K562 (cell line): ENCODE measurements around the gene ADM. TPM values are rescaled to one million over a fixed set of nuclear protein-coding genes. Genes with fewer than 3 reads are reported as not detected.

Source experiments
- ATAC-seq: fragments of 200-7000 bp; cut with Tn5 transposase; 3 replicates; pipeline ENCODE4 v1.9.1; 2020; ENCODE audit warnings: moderate library complexity
- BruUV-seq: library from RNA; stranded (reverse); fragments of 400-500 nt; replicated peaks from 2 replicates; lab custom pipeline; 2021; lab: Mats Ljungman, UMichigan
- CTCF ChIA-PET: fragments of 300-600 bp; formaldehyde crosslinking; extraction: SDS; loops from one replicate; lab custom pipeline; 2021; ENCODE audit warnings: low intra/inter-chr PET ratio; lab: Yijun Ruan, JAX
- POLR2A ChIA-PET: fragments of 300-600, 350-650 bp; sonication (Branson Sonifier 250); formaldehyde crosslinking; extraction: SDS; loops from one replicate; lab custom pipeline; 2021; ENCODE audit warnings: antibody characterized with exemption, inconsistent platforms; lab: Yijun Ruan, JAX
- DNase-seq, 4 experiments: peaks; one replicate each; pipeline versions ENCODE4 v3.0.0 to v3.0.0-alpha.2; 2011 to 2018; ENCODE audit warnings: low spot score in 3 of 4, mixed read lengths in 3 of 4; ENCODE audit errors: extremely low read depth in 1 of 4
- FAIRE-seq: peaks from 2 replicates; lab custom pipeline; 2011; peaks lifted over from hg19 to GRCh38; lab: Jason Lieb, UNC
- H2AFZ ChIP-seq: 2 replicates; pipeline ENCODE4 v1.6.0; 2011; ENCODE audit warnings: low read depth, low read length, control low read depth, inconsistent platforms
- H3K27ac ChIP-seq: fragments of 200-600 bp; 3 replicates; pipeline ENCODE4 v1.8.0; 2011; ENCODE audit warnings: low read depth, mild to moderate bottlenecking, control low read depth, inconsistent platforms, low read length, moderate library complexity, mixed read lengths; ENCODE audit errors: extremely low read depth
- H3K27me3 ChIP-seq, 2 experiments: fragments of 300-600 bp in 1 of 2; 2 replicates in 1 of 2; 3 replicates in 1 of 2; pipeline versions ENCODE4 v1.6.0 to v1.8.0; 2011; ENCODE audit warnings: inconsistent platforms in 2 of 2, low read length in 2 of 2, mild to moderate bottlenecking in 1 of 2, mixed read lengths in 1 of 2, moderate library complexity in 1 of 2; ENCODE audit not compliant: control insufficient read depth in 2 of 2, insufficient read depth in 2 of 2
- H3K36me3 ChIP-seq: fragments of 300-600 bp; 3 replicates; pipeline ENCODE4 v1.8.0; 2011; ENCODE audit warnings: mild to moderate bottlenecking, low read length, inconsistent platforms; ENCODE audit not compliant: control insufficient read depth, insufficient read depth
- H3K4me1 ChIP-seq, 2 experiments: fragments of 200-600 bp in 1 of 2; replicated peaks in 1 of 2; 2 replicates in 1 of 2; 3 replicates in 1 of 2; pipeline versions ENCODE4 v1.5.1 to v1.8.0; 2011; ENCODE audit warnings: inconsistent platforms in 2 of 2, low read length in 2 of 2, mild to moderate bottlenecking in 1 of 2, mixed read lengths in 1 of 2, moderate library complexity in 1 of 2; ENCODE audit not compliant: control insufficient read depth in 2 of 2, insufficient read depth in 2 of 2
- H3K4me2 ChIP-seq: 2 replicates; pipeline ENCODE4 v1.6.1; 2011; ENCODE audit warnings: low read length, control low read depth, inconsistent platforms, mixed read lengths; ENCODE audit not compliant: insufficient read depth
- H3K4me3 ChIP-seq: fragments of 200-600 bp; sonication (generic), shearing (Covaris generic); 2 replicates; pipeline ENCODE4 v1.5.1; 2016; ENCODE audit warnings: control low read depth, inconsistent platforms
- H3K79me2 ChIP-seq: fragments of 200-600 bp; 3 replicates; pipeline ENCODE4 v1.8.0; 2011; ENCODE audit warnings: low read length, inconsistent platforms; ENCODE audit not compliant: control insufficient read depth, insufficient read depth
- H3K9ac ChIP-seq, 2 experiments: 2 replicates each; pipeline versions ENCODE4 v1.6.0 to v1.6.1; 2011; ENCODE audit warnings: low read depth in 2 of 2, low read length in 2 of 2, control low read depth in 1 of 2, inconsistent platforms in 1 of 2, mild to moderate bottlenecking in 1 of 2, mixed read lengths in 1 of 2; ENCODE audit not compliant: insufficient read depth in 1 of 2
- H3K9me1 ChIP-seq: one replicate; pipeline ENCODE4 v1.6.0; 2011; ENCODE audit warnings: inconsistent platforms, mild to moderate bottlenecking, low read length, moderate library complexity; ENCODE audit not compliant: control insufficient read depth, insufficient read depth
- H3K9me3 ChIP-seq: replicated peaks from 2 replicates; pipeline ENCODE4 v1.5.1; 2011; ENCODE audit warnings: low read depth, low read length, inconsistent platforms; ENCODE audit not compliant: control insufficient read depth, insufficient read depth
- H4K20me1 ChIP-seq: replicated peaks from 2 replicates; pipeline ENCODE4 v1.6.1; 2011; ENCODE audit warnings: low read length, inconsistent platforms, mixed read lengths; ENCODE audit not compliant: control insufficient read depth, insufficient read depth
- ATF1 ChIP-seq, 2 experiments: fragments of 450-650 bp in 1 of 2; IDR thresholded peaks; 2 replicates each; pipeline ENCODE4 v1.6.1; 2016; ENCODE audit warnings: missing compliant biosample characterization in 1 of 2, missing genetic modification characterization in 1 of 2
- COPS2 ChIP-seq: fragments of 450-650 bp; conservative IDR thresholded peaks from 2 replicates; pipeline ENCODE4 v1.6.1; 2016; ENCODE audit warnings: mild to moderate bottlenecking, moderate library complexity
- DACH1 ChIP-seq: fragments of 450-650 bp; IDR thresholded peaks from 2 replicates; pipeline ENCODE4 v1.6.1; 2018; ENCODE audit not compliant: partially characterized antibody
- LEF1 ChIP-seq: fragments of 450-650 bp; IDR thresholded peaks from 2 replicates; pipeline ENCODE4 v1.6.1; 2016; ENCODE audit warnings: mild to moderate bottlenecking
- MEF2A ChIP-seq: IDR thresholded peaks from 2 replicates; pipeline ENCODE4 v1.6.1; 2011; ENCODE audit warnings: low read depth, mild to moderate bottlenecking, low read length, moderate library complexity; ENCODE audit not compliant: control insufficient read depth
- NR4A1 ChIP-seq, 2 experiments: fragments of 250-450 bp in 1 of 2; fragments of 450-650 bp in 1 of 2; sonication (Bioruptor Pico) in 1 of 2; IDR thresholded peaks; 2 replicates each; pipeline versions ENCODE4 v1.4.0 to v1.6.1; 2016 to 2020; ENCODE audit warnings: mild to moderate bottlenecking in 2 of 2, missing compliant biosample characterization in 1 of 2, missing genetic modification characterization in 1 of 2, moderate library complexity in 1 of 2
- PURB ChIP-seq: sonication (generic); formaldehyde crosslinking; IDR thresholded peaks from 2 replicates; pipeline ENCODE4 v1.9.0; 2021; ENCODE audit warnings: low read depth, mild to moderate bottlenecking, missing genetic modification reagents
- RNF2 ChIP-seq: sonication (generic); IDR thresholded peaks from 2 replicates; pipeline ENCODE4 v1.6.1; 2016
- TFE3 ChIP-seq: fragments of 450-650 bp; formaldehyde crosslinking; IDR thresholded peaks from 2 replicates; pipeline ENCODE4 v1.4.0; 2020; ENCODE audit warnings: mild to moderate bottlenecking, mixed read lengths
- THAP12 ChIP-seq: fragments of 250-450 bp; sonication (Bioruptor Pico); IDR thresholded peaks from 2 replicates; pipeline ENCODE4 v1.9.0; 2021; ENCODE audit warnings: mild to moderate bottlenecking, inconsistent platforms
- ZBTB12 ChIP-seq: fragments of 250-450 bp; sonication (Bioruptor Pico); IDR thresholded peaks from 2 replicates; pipeline ENCODE4 v1.4.0; 2020
- ZFP30 ChIP-seq: fragments of 250-450 bp; sonication (Bioruptor Pico); IDR thresholded peaks from 2 replicates; pipeline ENCODE4 v1.8.0; 2022; ENCODE audit warnings: moderate library complexity, mild to moderate bottlenecking, inconsistent platforms, borderline replicate concordance
- ZNF639 ChIP-seq, 2 experiments: fragments of 200-800 bp in 1 of 2; sonication (Bioruptor generic) in 1 of 2; sonication (generic) in 1 of 2; formaldehyde crosslinking in 1 of 2; IDR thresholded peaks in 1 of 2; conservative IDR thresholded peaks in 1 of 2; 2 replicates each; pipeline versions ENCODE4 v1.5.0 to v1.6.1; 2016 to 2020; ENCODE audit warnings: missing compliant biosample characterization in 1 of 2, missing genetic modification characterization in 1 of 2, missing genetic modification reagents in 1 of 2
- WGBS: fragments of 100-300 bp; shearing (Covaris generic); methylation state at CpG from one replicate; pipeline ENCODE4 v1.1.6; 2016; ENCODE audit warnings: low coverage, mixed read lengths; ENCODE audit not compliant: insufficient coverage; ENCODE audit errors: missing lambda C conversion rate; 5-methylcytosine and 5-hydroxymethylcytosine counted together
- in situ Hi-C: fragments of 300-500 bp; cut with MboI; formaldehyde crosslinking; loops from 4 replicates; pipeline ENCODE4 v1.15.0; 2018; ENCODE audit warnings: inconsistent platforms, mixed read lengths
- intact Hi-C: fragments of 100-400 bp; cut with micrococcal nuclease; formaldehyde crosslinking; loops from 2 replicates; pipeline ENCODE4 v1.14.2; 2022
- polyA plus RNA-seq, 8 experiments: library from polyadenylated mRNA; depleted of rRNA in 4 of 8; stranded (reverse) in 5 of 8; unstranded in 3 of 8; fragments of >200 nt; fragmentation: Nextera tagmentation in 2 of 8; fragmentation: Illumina TruSeq in 1 of 8; extraction: Ambion mirVana in 2 of 8; extraction: Trizol in 1 of 8; gene quantifications; 2 replicates each; pipeline versions ENCODE4 v1.2.1 to v1.2.3, GENCODE V29; 2011 to 2014; ENCODE audit warnings: inconsistent platforms in 1 of 8, missing spikeins in 1 of 8
- total RNA-seq, 7 experiments: library from RNA; depleted of rRNA in 6 of 7; stranded (reverse); fragments of >200 nt in 6 of 7; fragmentation: Illumina TruSeq in 2 of 7; extraction: Trizol in 2 of 7; gene quantifications; 2 replicates each; pipeline versions ENCODE4 v1.2.1 to v1.2.3, GENCODE V29; 2011 to 2021; ENCODE audit warnings: low replicate concordance in 1 of 7
- TF ChIP-seq, protein P1 (sequence below): fragments of 450-650 bp; formaldehyde crosslinking; IDR thresholded peaks from 2 replicates; pipeline ENCODE4 v1.4.0; 2022; ENCODE audit warnings: missing genetic modification characterization

The ADM gene
- total and polyA plus RNA-seq, 9 of the 15 experiments (the other 6 are each of a cell fraction or from before 2014, with no cell fraction given) = 0.23 to 0.49 (median 0.32) TPM; not detected in 6

DNA sequence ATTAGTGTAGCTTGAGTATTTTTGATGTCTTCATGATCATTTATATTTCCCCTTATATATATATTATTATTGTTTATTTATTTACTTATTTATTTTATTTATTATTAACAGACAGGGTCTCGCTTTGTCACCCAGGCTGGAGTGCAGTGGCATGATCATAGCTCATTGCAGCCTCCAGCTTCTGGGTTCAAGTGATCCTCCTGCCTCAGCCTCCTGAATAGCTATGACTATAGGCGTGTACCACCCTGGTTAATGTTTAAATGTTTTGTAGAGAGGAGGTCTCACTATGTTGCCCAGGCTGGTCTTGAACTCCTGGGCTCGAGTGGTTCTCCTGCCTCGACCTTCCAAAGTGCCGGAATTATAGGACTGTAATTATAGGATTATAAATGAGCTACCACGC is 10.2 kb downstream of the ADM start:
- 3% methylated on average over 6 of the region's 6 CpGs for WGBS
- Histone ChIP-seq H3K9me3 (no peaks in the 10 kb centered on the region), H3K9ac (no peak overlapping the region), H4K20me1 (no peaks in the 10 kb centered on the region), H3K4me3 (no peak overlapping the region), H3K79me2 (no peaks in the 10 kb centered on the region), H2AFZ (no peak overlapping the region), H3K4me2 (no peak overlapping the region), H3K27ac (no peak overlapping the region), H3K27me3 (peaks cover 0 to 4% of the 10 kb centered on the region in 2 experiments; a peak in 2 of 5 replicates), H3K9me1 (no peaks in the 10 kb centered on the region), H3K36me3 (no peaks in the 10 kb centered on the region), H3K4me1 (peaks cover 0 to under 1% of the 10 kb centered on the region in 2 experiments; a peak in 1 of 5 replicates)
- in situ Hi-C loops (loop anchor here (10.0 to 25.0 kb wide), 2 partner anchors 453 to 550 kb away; no protein-coding TSS in a partner anchor), intact Hi-C loops (loop anchor here (10.0 kb wide), 1 partner anchor 210 kb away; no protein-coding TSS in a partner anchor)
- no peak for FAIRE-seq
- no TSS peak for BruUV-seq
- no peak for ATAC-seq
- POLR2A ChIA-PET = interaction anchor here (1.0 to 1.5 kb wide), 2 partner anchors 10 kb away, joined by 5 read pairs; partner anchors contain the start of gene ADM
- DNase-seq = no peak
- CTCF ChIA-PET = no interaction called here
- TF ChIP-seq THAP12 (no peak), ZNF639 (CRISPR knock-in tag; conservative IDR thresholded peaks at IDR 0.05 in 1 of 2, IDR thresholded peaks at IDR 0.05 in 1 of 2) (no peak), DACH1 (no peak), TFE3 (no peak), COPS2 (no peak), MEF2A (no peak), ZBTB12 (CRISPR knock-in tag) (no peak), ZFP30 (CRISPR knock-in tag) (no peak), PURB (CRISPR knock-in tag) (no peak), LEF1 (no peak), NR4A1 (CRISPR knock-in tag; IDR thresholded peaks at IDR 0.05) (no peak), NR4A1 (tag; IDR thresholded peaks at IDR 0.05) (no peak), RNF2 (no peak), ATF1 (CRISPR knock-in tag; IDR thresholded peaks at IDR 0.05) (no peak), ATF1 (tag; IDR thresholded peaks at IDR 0.05) (no peak)
- TF ChIP-seq, protein P1, sequence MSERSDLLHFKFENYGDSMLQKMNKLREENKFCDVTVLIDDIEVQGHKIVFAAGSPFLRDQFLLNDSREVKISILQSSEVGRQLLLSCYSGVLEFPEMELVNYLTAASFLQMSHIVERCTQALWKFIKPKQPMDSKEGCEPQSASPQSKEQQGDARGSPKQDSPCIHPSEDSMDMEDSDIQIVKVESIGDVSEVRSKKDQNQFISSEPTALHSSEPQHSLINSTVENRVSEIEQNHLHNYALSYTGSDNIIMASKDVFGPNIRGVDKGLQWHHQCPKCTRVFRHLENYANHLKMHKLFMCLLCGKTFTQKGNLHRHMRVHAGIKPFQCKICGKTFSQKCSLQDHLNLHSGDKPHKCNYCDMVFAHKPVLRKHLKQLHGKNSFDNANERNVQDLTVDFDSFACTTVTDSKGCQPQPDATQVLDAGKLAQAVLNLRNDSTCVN (CRISPR knock-in tag) = no peak
